Liver (tissue), 9 donors: ENCODE data around the gene RPTN. TPM values are rescaled to one million over a fixed set of nuclear protein-coding genes. Genes with fewer than 3 reads are reported as not detected.

Experiments used
- DNase-seq: peaks from one replicate; pipeline ENCODE4 v3.0.0-alpha.2; 2017; ENCODE audit warnings: low spot score
- H3K27ac ChIP-seq, 2 donors: one replicate each; pipeline ENCODE4 v1.7.0; 2013; ENCODE audit warnings: inconsistent platforms in 2 of 2, low read length in 2 of 2, control low read depth in 1 of 2, low read depth in 1 of 2, mild to moderate bottlenecking in 1 of 2
- H3K27me3 ChIP-seq, 4 donors: one replicate each; pipeline versions ENCODE4 v1.6.1 to v1.7.0; 2013; ENCODE audit warnings: low read length in 3 of 4, inconsistent platforms in 1 of 4, mild to moderate bottlenecking in 1 of 4, moderate library complexity in 1 of 4; ENCODE audit not compliant: control insufficient read depth in 4 of 4, insufficient read depth in 4 of 4
- H3K36me3 ChIP-seq, 4 donors: one replicate each; pipeline versions ENCODE4 v1.6.1 to v1.7.0; 2013; ENCODE audit warnings: low read length in 3 of 4, mild to moderate bottlenecking in 3 of 4, low read depth in 1 of 4, moderate library complexity in 1 of 4; ENCODE audit not compliant: control insufficient read depth in 4 of 4, insufficient read depth in 3 of 4
- H3K4me1 ChIP-seq, 4 donors: one replicate each; pipeline versions ENCODE4 v1.6.1 to v1.7.0; 2013; ENCODE audit warnings: low read length in 3 of 4, mild to moderate bottlenecking in 3 of 4, moderate library complexity in 1 of 4; ENCODE audit not compliant: control insufficient read depth in 4 of 4, insufficient read depth in 4 of 4
- H3K4me3 ChIP-seq, 3 donors: one replicate each; pipeline versions ENCODE4 v1.6.1 to v1.7.0; 2013; ENCODE audit warnings: low read length in 3 of 3, control low read depth in 1 of 3, low read depth in 1 of 3, mild to moderate bottlenecking in 1 of 3
- H3K9ac ChIP-seq, 2 donors: one replicate each; pipeline ENCODE4 v1.7.0; 2013; ENCODE audit warnings: low read length in 2 of 2, mild to moderate bottlenecking in 2 of 2, moderate library complexity in 2 of 2, control low read depth in 1 of 2, low read depth in 1 of 2
- H3K9me3 ChIP-seq, 4 donors: one replicate each; pipeline versions ENCODE4 v1.6.1 to v1.7.0; 2013; ENCODE audit warnings: low read length in 3 of 4; ENCODE audit not compliant: control insufficient read depth in 4 of 4
- EGR1 ChIP-seq, 2 donors: IDR thresholded peaks; 2 replicates each; pipeline ENCODE4 v1.6.1; 2016 to 2018; ENCODE audit warnings: antibody characterized with exemption in 2 of 2, low read depth in 2 of 2
- FOXA1 ChIP-seq: IDR thresholded peaks from 2 replicates; pipeline ENCODE4 v1.6.1; 2016; ENCODE audit warnings: antibody characterized with exemption
- FOXA2 ChIP-seq: IDR thresholded peaks from 2 replicates; pipeline ENCODE4 v1.6.1; 2016; ENCODE audit warnings: antibody characterized with exemption
- GABPA ChIP-seq, 2 donors: IDR thresholded peaks in 1 of 2; conservative IDR thresholded peaks in 1 of 2; 2 replicates each; pipeline ENCODE4 v1.6.1; 2016; ENCODE audit warnings: antibody characterized with exemption in 2 of 2, mild to moderate bottlenecking in 1 of 2, moderate library complexity in 1 of 2
- HNF4A ChIP-seq, 2 donors: conservative IDR thresholded peaks; 2 replicates each; pipeline ENCODE4 v1.6.1; 2016; ENCODE audit warnings: antibody characterized with exemption in 2 of 2, mild to moderate bottlenecking in 2 of 2
- HNF4G ChIP-seq: IDR thresholded peaks from 2 replicates; pipeline ENCODE4 v1.6.1; 2016; ENCODE audit warnings: antibody characterized with exemption
- JUND ChIP-seq, 2 donors: IDR thresholded peaks; 2 replicates each; pipeline ENCODE4 v1.6.1; 2016; ENCODE audit warnings: antibody characterized with exemption in 2 of 2
- NR2F2 ChIP-seq: IDR thresholded peaks from 2 replicates; pipeline ENCODE4 v1.6.1; 2016; ENCODE audit warnings: antibody characterized with exemption
- RAD21 ChIP-seq, 2 donors: IDR thresholded peaks; 2 replicates each; pipeline ENCODE4 v1.6.1; 2016; ENCODE audit warnings: antibody characterized with exemption in 2 of 2, mild to moderate bottlenecking in 2 of 2
- RXRA ChIP-seq, 2 donors: IDR thresholded peaks; 2 replicates each; pipeline ENCODE4 v1.6.1; 2017 to 2018; ENCODE audit warnings: antibody characterized with exemption in 2 of 2, mild to moderate bottlenecking in 1 of 2
- SP1 ChIP-seq: IDR thresholded peaks from 2 replicates; pipeline ENCODE4 v1.6.1; 2018; ENCODE audit warnings: antibody characterized with exemption, mild to moderate bottlenecking
- TAF1 ChIP-seq: conservative IDR thresholded peaks from 2 replicates; pipeline ENCODE4 v1.6.1; 2016; ENCODE audit warnings: antibody characterized with exemption, mild to moderate bottlenecking
- YY1 ChIP-seq: IDR thresholded peaks from 2 replicates; pipeline ENCODE4 v1.6.1; 2016; ENCODE audit warnings: antibody characterized with exemption, mild to moderate bottlenecking
- WGBS: extraction: QIAGEN DNeasy Blood & Tissue Kit; methylation state at CpG from one replicate; pipeline ENCODE4 v1.1.7; 2013; 5-methylcytosine and 5-hydroxymethylcytosine counted together
- polyA plus RNA-seq, 2 donors: library from polyadenylated mRNA; stranded (reverse) in 1 of 2; unstranded in 1 of 2; fragments of 200-250 nt in 1 of 2; fragments of >200 nt in 1 of 2; fragmentation: Nextera tagmentation in 1 of 2; extraction: Ambion mirVana in 1 of 2; gene quantifications; one replicate each; pipeline versions ENCODE4 v1.2.1 to v1.2.3, GENCODE V29; 2013 to 2015
- total RNA-seq, 2 donors: library from RNA; depleted of rRNA; stranded (reverse); fragments of >200 nt; gene quantifications; one replicate each; pipeline ENCODE4 v1.2.3, GENCODE V29; 2014
- TF ChIP-seq, protein P1 (sequence below): IDR thresholded peaks from 2 replicates; pipeline ENCODE4 v1.6.1; 2016; ENCODE audit warnings: antibody characterized with exemption
- TF ChIP-seq, protein P2 (sequence below): IDR thresholded peaks from 2 replicates; pipeline ENCODE4 v1.6.1; 2016; ENCODE audit warnings: antibody characterized with exemption, mild to moderate bottlenecking
- TF ChIP-seq, protein P3 (sequence below): fragments of 150-350 bp; IDR thresholded peaks from 2 replicates; pipeline ENCODE4 v1.5.1; 2017; ENCODE audit warnings: improper control_type of control experiment, low read depth, low read length; ENCODE audit not compliant: missing input control
- TF ChIP-seq, protein P4 (sequence below): IDR thresholded peaks from 2 replicates; pipeline ENCODE4 v1.6.1; 2016; ENCODE audit warnings: antibody characterized with exemption
- TF ChIP-seq, protein P5 (sequence below): IDR thresholded peaks from 2 replicates; pipeline ENCODE4 v1.6.1; 2016; ENCODE audit warnings: antibody characterized with exemption
- donor health status: healthy.
- donor health status: healthy.
- donor health status: healthy.
- donor health status: healthy.
- donor health status: healthy.

The RPTN gene
- total and polyA plus RNA-seq, 4 donors, result not detected

DNA sequence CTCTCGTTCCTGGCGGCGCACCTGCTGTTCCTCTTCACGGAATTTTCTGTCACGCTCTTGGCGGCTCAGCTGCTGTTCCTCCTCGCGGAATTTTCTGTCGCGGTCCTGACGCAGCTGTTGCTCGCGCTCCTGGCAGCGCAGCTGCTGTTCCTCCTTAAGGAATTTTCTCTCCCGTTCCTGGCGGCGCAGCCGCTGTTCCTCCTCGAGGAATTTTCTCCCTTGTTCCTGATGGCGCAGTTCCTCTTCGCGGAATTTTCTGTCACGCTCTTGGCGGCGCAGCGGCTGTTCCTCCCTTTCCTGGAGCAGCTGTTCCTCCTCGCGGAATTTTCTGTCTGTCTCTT is 50.2 kb downstream of the RPTN start:
- H3K36me3 ChIP-seq, result no peaks in the 10 kb centered on the region
- no peak for TF ChIP-seq GABPA (IDR thresholded peaks at IDR 0.05 in 1 of 2, conservative IDR thresholded peaks at IDR 0.05 in 1 of 2)
- TF ChIP-seq, protein P1, sequence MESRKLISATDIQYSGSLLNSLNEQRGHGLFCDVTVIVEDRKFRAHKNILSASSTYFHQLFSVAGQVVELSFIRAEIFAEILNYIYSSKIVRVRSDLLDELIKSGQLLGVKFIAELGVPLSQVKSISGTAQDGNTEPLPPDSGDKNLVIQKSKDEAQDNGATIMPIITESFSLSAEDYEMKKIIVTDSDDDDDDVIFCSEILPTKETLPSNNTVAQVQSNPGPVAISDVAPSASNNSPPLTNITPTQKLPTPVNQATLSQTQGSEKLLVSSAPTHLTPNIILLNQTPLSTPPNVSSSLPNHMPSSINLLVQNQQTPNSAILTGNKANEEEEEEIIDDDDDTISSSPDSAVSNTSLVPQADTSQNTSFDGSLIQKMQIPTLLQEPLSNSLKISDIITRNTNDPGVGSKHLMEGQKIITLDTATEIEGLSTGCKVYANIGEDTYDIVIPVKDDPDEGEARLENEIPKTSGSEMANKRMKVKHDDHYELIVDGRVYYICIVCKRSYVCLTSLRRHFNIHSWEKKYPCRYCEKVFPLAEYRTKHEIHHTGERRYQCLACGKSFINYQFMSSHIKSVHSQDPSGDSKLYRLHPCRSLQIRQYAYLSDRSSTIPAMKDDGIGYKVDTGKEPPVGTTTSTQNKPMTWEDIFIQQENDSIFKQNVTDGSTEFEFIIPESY, result no peak
- TF ChIP-seq, protein P2, sequence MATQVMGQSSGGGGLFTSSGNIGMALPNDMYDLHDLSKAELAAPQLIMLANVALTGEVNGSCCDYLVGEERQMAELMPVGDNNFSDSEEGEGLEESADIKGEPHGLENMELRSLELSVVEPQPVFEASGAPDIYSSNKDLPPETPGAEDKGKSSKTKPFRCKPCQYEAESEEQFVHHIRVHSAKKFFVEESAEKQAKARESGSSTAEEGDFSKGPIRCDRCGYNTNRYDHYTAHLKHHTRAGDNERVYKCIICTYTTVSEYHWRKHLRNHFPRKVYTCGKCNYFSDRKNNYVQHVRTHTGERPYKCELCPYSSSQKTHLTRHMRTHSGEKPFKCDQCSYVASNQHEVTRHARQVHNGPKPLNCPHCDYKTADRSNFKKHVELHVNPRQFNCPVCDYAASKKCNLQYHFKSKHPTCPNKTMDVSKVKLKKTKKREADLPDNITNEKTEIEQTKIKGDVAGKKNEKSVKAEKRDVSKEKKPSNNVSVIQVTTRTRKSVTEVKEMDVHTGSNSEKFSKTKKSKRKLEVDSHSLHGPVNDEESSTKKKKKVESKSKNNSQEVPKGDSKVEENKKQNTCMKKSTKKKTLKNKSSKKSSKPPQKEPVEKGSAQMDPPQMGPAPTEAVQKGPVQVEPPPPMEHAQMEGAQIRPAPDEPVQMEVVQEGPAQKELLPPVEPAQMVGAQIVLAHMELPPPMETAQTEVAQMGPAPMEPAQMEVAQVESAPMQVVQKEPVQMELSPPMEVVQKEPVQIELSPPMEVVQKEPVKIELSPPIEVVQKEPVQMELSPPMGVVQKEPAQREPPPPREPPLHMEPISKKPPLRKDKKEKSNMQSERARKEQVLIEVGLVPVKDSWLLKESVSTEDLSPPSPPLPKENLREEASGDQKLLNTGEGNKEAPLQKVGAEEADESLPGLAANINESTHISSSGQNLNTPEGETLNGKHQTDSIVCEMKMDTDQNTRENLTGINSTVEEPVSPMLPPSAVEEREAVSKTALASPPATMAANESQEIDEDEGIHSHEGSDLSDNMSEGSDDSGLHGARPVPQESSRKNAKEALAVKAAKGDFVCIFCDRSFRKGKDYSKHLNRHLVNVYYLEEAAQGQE, result no peak
- TF ChIP-seq, protein P3, sequence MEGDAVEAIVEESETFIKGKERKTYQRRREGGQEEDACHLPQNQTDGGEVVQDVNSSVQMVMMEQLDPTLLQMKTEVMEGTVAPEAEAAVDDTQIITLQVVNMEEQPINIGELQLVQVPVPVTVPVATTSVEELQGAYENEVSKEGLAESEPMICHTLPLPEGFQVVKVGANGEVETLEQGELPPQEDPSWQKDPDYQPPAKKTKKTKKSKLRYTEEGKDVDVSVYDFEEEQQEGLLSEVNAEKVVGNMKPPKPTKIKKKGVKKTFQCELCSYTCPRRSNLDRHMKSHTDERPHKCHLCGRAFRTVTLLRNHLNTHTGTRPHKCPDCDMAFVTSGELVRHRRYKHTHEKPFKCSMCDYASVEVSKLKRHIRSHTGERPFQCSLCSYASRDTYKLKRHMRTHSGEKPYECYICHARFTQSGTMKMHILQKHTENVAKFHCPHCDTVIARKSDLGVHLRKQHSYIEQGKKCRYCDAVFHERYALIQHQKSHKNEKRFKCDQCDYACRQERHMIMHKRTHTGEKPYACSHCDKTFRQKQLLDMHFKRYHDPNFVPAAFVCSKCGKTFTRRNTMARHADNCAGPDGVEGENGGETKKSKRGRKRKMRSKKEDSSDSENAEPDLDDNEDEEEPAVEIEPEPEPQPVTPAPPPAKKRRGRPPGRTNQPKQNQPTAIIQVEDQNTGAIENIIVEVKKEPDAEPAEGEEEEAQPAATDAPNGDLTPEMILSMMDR, result no peak
- TF ChIP-seq NR2F2, result no peak
- TF ChIP-seq YY1, result no peak
- no peak for TF ChIP-seq TAF1
- no peak for TF ChIP-seq EGR1 (IDR thresholded peaks at IDR 0.05; ENCODE audit: low read depth in 2 of 2)
- TF ChIP-seq, protein P4, sequence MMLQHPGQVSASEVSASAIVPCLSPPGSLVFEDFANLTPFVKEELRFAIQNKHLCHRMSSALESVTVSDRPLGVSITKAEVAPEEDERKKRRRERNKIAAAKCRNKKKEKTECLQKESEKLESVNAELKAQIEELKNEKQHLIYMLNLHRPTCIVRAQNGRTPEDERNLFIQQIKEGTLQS, result no peak
- TF ChIP-seq HNF4G, result no peak
- TF ChIP-seq RAD21 (IDR thresholded peaks at IDR 0.05), result no peak
- no peak for TF ChIP-seq FOXA2
- TF ChIP-seq JUND (IDR thresholded peaks at IDR 0.05), result no peak
- TF ChIP-seq SP1, result no peak
- TF ChIP-seq HNF4A (conservative IDR thresholded peaks at IDR 0.05), result no peak
- no peak for TF ChIP-seq RXRA (IDR thresholded peaks at IDR 0.05)
- TF ChIP-seq, protein P5, sequence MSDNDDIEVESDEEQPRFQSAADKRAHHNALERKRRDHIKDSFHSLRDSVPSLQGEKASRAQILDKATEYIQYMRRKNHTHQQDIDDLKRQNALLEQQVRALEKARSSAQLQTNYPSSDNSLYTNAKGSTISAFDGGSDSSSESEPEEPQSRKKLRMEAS, result no peak
- no peak for TF ChIP-seq FOXA1
- H3K4me1 ChIP-seq, result peaks cover 4 to 49% (median 37%) of the 10 kb centered on the region in 4 donors
- H3K9me3 ChIP-seq, result no peaks in the 10 kb centered on the region
- DNase-seq, result no peak
- 14% methylated on average over 28 of the region's 28 CpGs for WGBS
- no peak overlapping the region for H3K4me3 ChIP-seq
- no peak overlapping the region for H3K9ac ChIP-seq
- H3K27me3 ChIP-seq, result peaks cover 0 to 30% (median 11%) of the 10 kb centered on the region in 4 donors
- H3K27ac ChIP-seq, result no peak overlapping the region
